ENCODE data around the gene RASGEF1B. TPM values are rescaled to one million over a fixed set of nuclear protein-coding genes. Genes with fewer than 3 reads are reported as not detected.

RASGEF1B gene
- total and polyA plus RNA-seq, 2 of the 4 experiments (the other 2 are of a cell fraction) = 0.09 to 0.36 TPM

GRCh38 chr4:81453024-81453423 is 18.7 kb downstream of the RASGEF1B start:
- intact Hi-C loops (cut with micrococcal nuclease) = no loop called here
- CTCF ChIA-PET = interaction anchor here (1.1 kb wide), 1 partner anchor 14 kb away, joined by 3 read pairs; no protein-coding TSS in a partner anchor
- BruUV-seq (replicated peaks) = no TSS peak

More at GRCh38 chr4:81453024-81453423, 18.7 kb downstream of the RASGEF1B start:
- Histone ChIP-seq H3K9me3 (ENCODE audit: control insufficient read depth, insufficient read depth, low read length) (no peaks in the 10 kb centered on the region), H3K4me2 (ENCODE audit: low read depth, low read length) (no peak overlapping the region), H4K8ac (ENCODE audit: low read depth in 2 of 2, low read length in 2 of 2) (no peak overlapping the region), H3K79me1 (ENCODE audit: low read depth in 1 of 2, low read length in 2 of 2) (no peaks in the 10 kb centered on the region), H3K4ac (ENCODE audit: low read depth, low read length) (no peak overlapping the region), H3K36me3 (ENCODE audit: control insufficient read depth, insufficient read depth, low read length) (peaks cover 2% of the 10 kb centered on the region; the same call in 1 of the 2 replicates), H2AK9ac (replicated peaks; ENCODE audit: low read depth, low read length, poor library complexity) (no peak overlapping the region), H3K9ac (ENCODE audit: low read depth, low read length) (no peak overlapping the region), H3K56ac (ENCODE audit: extremely low read depth, insufficient read depth, low read length) (no peak overlapping the region), H2BK5ac (ENCODE audit: low read depth, low read length, poor library complexity, severe bottlenecking) (no peak overlapping the region), H3K23ac (ENCODE audit: low read depth, low read length) (no peak overlapping the region), H3K4me3 (ENCODE audit: insufficient read depth, low read depth, low read length) (no peak overlapping the region), H3K27ac (ENCODE audit: insufficient read depth, low read length) (no peak overlapping the region), H2BK15ac (ENCODE audit: low read depth, low read length) (no peak overlapping the region), H4K91ac (ENCODE audit: insufficient read depth, low read depth, low read length) (no peak overlapping the region; the same call in 1 of the 2 replicates), H4K20me1 (ENCODE audit: insufficient read depth, low read length) (no peaks in the 10 kb centered on the region), H3K18ac (ENCODE audit: low read depth, low read length) (peak overlapping the region; percentile 65; the same call in 1 of the 2 replicates), H2BK20ac (ENCODE audit: low read depth, low read length) (no peak overlapping the region), H3K9me1 (ENCODE audit: insufficient read depth, low read length) (no peaks in the 10 kb centered on the region), H2AFZ (replicated peaks; ENCODE audit: low read length, poor library complexity) (no peak overlapping the region), H3K27me3 (ENCODE audit: control insufficient read depth, insufficient read depth, low read length) (no peaks in the 10 kb centered on the region; the same call in 1 of the 2 replicates), H4K5ac (ENCODE audit: low read depth, low read length) (no peak overlapping the region), H3K14ac (replicated peaks; ENCODE audit: low read depth, low read length) (no peak overlapping the region), H2BK120ac (ENCODE audit: low read depth, low read length) (peak overlapping the region; percentile 12; the same call in 1 of the 2 replicates), H3K4me1 (ENCODE audit: control insufficient read depth, insufficient read depth, low read length) (peaks cover 5% of the 10 kb centered on the region; the same call in 1 of the 2 replicates), H2AK5ac (ENCODE audit: low read depth, low read length) (no peak overlapping the region)
- POLR2A ChIA-PET (ENCODE audit: unreplicated experiment) = no interaction called here
- WGBS, 2 experiments (ENCODE audit: extremely low coverage in 2 of 2, insufficient read length in 1 of 2) = no CpG with 5 or more reads among the region's 4 CpGs
- dilution Hi-C loops (cut with HindIII; ENCODE audit: low sequenced_read_pairs, unreplicated experiment) (no loop called here), in situ Hi-C loops (cut with MboI; ENCODE audit: low sequenced_read_pairs) (no loop called here)
- no peak for ATAC-seq (ENCODE audit: low read depth)
- no peak for TF ChIP-seq NFE2L2 (IDR thresholded peaks at IDR 0.05; ENCODE audit: low read depth, low read length)
- no peak for TF ChIP-seq SMC3 (IDR thresholded peaks at IDR 0.05; ENCODE audit: low read depth, low read length)
- TF ChIP-seq USF2 (IDR thresholded peaks at IDR 0.05; ENCODE audit: low read depth, low read length) = no peak
- TF ChIP-seq MAZ (IDR thresholded peaks at IDR 0.05; ENCODE audit: borderline replicate concordance, low read depth, low read length) = no peak
- no peak for TF ChIP-seq CHD1 (IDR thresholded peaks at IDR 0.05; ENCODE audit: low read depth, low read length)
- no peak for TF ChIP-seq CTCF (conservative IDR thresholded peaks at IDR 0.05; ENCODE audit: low read depth, low read length)
- TF ChIP-seq BHLHE40 (IDR thresholded peaks at IDR 0.05; ENCODE audit: low read depth, low read length) = no peak
- no peak for DNase-seq

Measured in IMR-90 (cell line).